ENCODE results near the gene ELOVL5.
"Not testable (repeated sequence)": the region's sequence is repeated elsewhere in the genome, so short reads cannot be mapped to it uniquely, and the experiment has no call there.

Gene ELOVL5

GRCh38 chr6:53327017-53327395 is 21.7 kb downstream of the ELOVL5 start:
- no peak for DNase-seq

GRCh38 chr6:53326372-53327016 is 22.3 kb downstream of the ELOVL5 start:
- no peak for DNase-seq

GRCh38 chr6:53325785-53326184 is 23.0 kb downstream of the ELOVL5 start:
- DNase-seq = no peak

- no peak for DNase-seq
Measured at GRCh38 chr6:53322188-53323029, 26.3 kb downstream of the ELOVL5 start.

GRCh38 chr6:53321701-53322100 is 27.0 kb downstream of the ELOVL5 start:
- peak; percentile 43 for DNase-seq

- DNase-seq = no peak
Measured at GRCh38 chr6:53320964-53321363, 27.8 kb downstream of the ELOVL5 start.

- DNase-seq = no peak
Measured at GRCh38 chr6:53318429-53318828, 30.3 kb downstream of the ELOVL5 start.

GRCh38 chr6:53317861-53318260 is 30.9 kb downstream of the ELOVL5 start:
- DNase-seq = no peak

- DNase-seq = not testable (repeated sequence)
Measured at GRCh38 chr6:53317299-53317698, 31.5 kb downstream of the ELOVL5 start.

GRCh38 chr6:53316142-53316541 is 32.6 kb downstream of the ELOVL5 start:
- no peak for DNase-seq

GRCh38 chr6:53315086-53315724 is 33.5 kb downstream of the ELOVL5 start:
- no peak for DNase-seq

GRCh38 chr6:53313784-53314400 is 34.9 kb downstream of the ELOVL5 start:
- no peak for DNase-seq

- DNase-seq = no peak
Measured at GRCh38 chr6:53312355-53312754, 36.4 kb downstream of the ELOVL5 start.

- DNase-seq = no peak
Measured at GRCh38 chr6:53311586-53311935, 37.2 kb downstream of the ELOVL5 start.

GRCh38 chr6:53310771-53311585 is 37.8 kb downstream of the ELOVL5 start:
- DNase-seq = no peak

- DNase-seq = no peak
Measured at GRCh38 chr6:53309901-53310300, 38.8 kb downstream of the ELOVL5 start.

GRCh38 chr6:53309059-53309900 is 39.5 kb downstream of the ELOVL5 start:
- peak; percentile 80 for DNase-seq

GRCh38 chr6:53306819-53307347 is 41.9 kb downstream of the ELOVL5 start:
- DNase-seq = no peak

GRCh38 chr6:53306217-53306616 is 42.5 kb downstream of the ELOVL5 start:
- DNase-seq = not testable (repeated sequence)

GRCh38 chr6:53305506-53306005 is 43.2 kb downstream of the ELOVL5 start:
- not testable (repeated sequence) for DNase-seq

GRCh38 chr6:53304953-53305352 is 43.8 kb downstream of the ELOVL5 start:
- not testable (repeated sequence) for DNase-seq
